HG03354 (cell line): Measurements from ENCODE around the gene HOTAIR.

Experiments
- ATAC-seq: cut with Tn5 transposase; IDR thresholded peaks from one replicate; pipeline ENCODE4 v1.9.1; 2021; ENCODE audit warnings: mild to moderate bottlenecking; ENCODE audit not compliant: unreplicated experiment, poor library complexity, severe bottlenecking

Gene HOTAIR

GRCh38 chr12:53977596-53978445, 3.1 kb upstream of the HOTAIR start:
- ATAC-seq, result no peak

DNA sequence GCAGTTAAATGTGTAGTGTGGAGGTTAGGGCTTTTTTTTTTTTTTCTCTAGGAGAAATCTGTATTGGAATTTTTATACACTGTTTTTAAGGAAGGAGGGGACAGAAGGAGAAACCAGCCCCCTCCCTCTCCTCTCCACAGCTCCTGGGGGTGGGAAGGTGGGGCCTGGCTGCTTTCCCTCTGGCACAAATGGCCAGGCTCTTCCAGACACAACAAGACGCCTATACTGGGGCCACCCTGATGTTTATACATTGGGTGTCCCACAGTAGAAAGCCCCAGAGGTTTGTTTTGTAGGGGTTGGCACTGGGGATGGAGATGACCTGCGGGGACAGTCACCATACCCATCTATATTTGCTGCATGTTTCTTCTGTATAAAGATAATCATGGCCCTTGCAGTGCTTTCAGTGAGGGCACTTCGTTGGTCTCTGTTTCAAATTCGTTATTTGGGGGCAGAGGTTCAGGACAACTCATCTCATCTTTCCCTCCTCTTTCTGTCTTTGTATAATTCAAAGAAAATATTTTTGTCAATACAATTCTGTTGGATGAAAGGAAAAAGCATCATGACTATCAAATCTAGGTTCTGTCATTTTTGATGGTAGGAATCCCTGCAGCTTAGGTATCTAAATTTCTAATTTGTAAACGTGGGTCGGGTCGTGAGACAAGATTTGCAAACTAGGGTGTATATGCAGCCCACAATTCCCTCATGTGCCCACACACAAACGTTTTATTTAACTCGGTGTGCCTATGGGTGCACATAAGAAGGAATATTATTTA, 2.3 kb upstream of the HOTAIR start:
- no peak for ATAC-seq

DNA sequence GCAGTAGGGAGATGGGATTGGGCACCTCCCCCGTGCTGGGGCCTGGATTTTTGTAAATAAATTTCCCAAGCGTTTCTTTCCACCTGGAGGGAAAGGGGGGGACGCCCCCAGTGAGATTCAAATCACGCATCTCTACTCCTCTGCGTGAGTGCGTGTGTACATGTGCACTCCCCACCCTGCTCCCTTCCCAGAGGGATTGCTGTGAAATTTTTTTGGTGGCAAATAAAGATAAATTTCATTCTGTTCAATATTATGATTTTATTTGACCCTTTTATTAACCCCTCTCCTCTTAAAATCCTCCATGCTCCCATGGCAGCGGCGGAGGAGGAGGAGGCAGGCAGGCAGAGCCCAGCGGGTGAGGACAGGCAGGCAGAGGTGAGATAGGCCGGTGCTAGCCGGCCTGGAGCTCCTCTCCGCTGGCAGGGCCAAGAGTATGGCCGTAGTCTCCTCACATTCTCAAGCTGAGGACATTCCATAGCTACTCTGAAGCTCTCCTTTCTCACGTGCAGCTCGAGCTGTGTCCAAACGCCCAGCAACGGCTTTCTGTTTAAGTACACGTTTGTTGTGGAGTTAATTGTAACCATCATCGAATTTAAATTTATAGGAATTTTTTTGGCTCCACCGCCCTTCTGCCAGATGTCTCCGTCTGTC, 1.5 kb upstream of the HOTAIR start:
- no peak for ATAC-seq

GRCh38 chr12:53975479-53976152, 862 bp upstream of the HOTAIR start:
- no peak for ATAC-seq

- ATAC-seq, result no peak
These were observed 314 bp upstream of the HOTAIR start for GRCh38 chr12:53975064-53975471.

GRCh38 chr12:53973236-53974042, 1.3 kb downstream of the HOTAIR start:
- no peak for ATAC-seq

DNA sequence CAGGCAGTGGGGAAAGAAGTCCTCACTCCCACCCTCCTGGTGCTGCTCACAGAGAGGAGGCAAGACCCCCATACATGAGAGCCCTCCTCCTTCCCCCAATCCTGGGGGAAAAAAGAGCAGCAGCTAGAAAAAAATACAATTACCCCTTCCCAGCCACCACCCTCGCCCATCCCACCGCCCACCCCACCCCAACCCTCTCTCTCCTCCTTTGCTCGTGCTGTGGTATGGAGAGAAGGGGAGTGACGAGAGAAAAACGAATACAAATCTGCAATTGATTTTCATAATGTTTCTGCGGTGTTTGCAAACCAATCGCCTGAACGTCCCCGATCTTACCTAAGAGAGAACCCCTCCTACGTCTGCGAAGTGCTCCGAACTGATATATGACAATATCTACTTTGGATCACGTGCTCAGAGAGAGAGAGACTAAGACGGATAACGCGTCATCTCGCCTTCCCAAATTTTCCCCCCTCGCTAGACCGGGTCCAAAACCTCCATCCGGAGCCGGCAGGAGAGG, 2.0 kb downstream of the HOTAIR start, which contains the start of gene HOXC11:
TSS of gene HOXC11 (plus strand) at position 405 of the 514 bp plus-strand sequence. CDS start 116 bp downstream, outside the sequence.
- no peak for ATAC-seq

DNA sequence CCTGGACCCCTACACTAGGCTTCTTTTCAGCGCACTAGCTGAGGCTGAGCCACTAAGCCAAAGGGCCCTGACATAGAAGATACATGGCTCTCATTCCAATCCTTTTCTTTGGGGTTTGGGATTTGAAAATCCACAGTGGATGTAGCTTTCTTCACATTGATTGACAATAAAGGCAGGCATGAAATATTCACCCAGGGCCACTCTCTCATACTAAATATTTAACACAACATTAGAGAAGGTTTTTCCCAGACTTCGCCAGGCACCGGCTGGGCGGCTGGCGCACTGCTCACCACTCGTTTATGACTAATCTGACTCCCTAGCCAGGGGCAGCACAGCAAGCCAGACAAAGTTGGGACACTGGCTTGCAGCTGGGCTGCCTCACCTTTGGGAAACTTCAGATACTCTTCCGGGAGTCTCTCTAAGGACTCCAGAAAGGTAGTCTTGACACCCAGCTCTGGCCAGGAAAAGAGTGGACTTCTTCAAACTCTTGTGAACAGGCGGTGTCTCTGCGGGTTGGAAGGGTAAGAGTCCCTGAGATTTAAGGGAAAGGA, 2.5 kb downstream of the HOTAIR start:
- ATAC-seq, result no peak

- ATAC-seq, result no peak
These were observed 3.1 kb downstream of the HOTAIR start for GRCh38 chr12:53971686-53972085.

DNA sequence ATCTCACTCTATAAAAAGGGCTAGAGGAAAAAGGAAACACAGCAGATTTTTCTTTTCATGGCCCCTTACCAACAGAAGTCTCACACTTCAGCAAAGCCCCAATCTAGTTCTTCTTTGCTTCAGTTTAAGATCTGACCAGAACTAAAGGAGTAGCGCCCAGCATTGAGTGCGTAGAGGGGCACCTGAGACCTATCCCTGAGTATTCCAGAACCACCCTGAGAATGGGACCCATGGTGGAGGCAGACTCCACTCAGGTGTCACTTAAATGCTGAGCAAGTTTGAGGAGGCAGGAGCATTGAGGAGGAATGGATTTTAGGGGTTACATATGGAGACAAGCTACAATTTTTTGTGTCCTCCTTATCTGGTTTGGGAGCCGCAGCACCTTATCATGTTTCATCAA, 3.6 kb downstream of the HOTAIR start:
- no peak for ATAC-seq

DNA sequence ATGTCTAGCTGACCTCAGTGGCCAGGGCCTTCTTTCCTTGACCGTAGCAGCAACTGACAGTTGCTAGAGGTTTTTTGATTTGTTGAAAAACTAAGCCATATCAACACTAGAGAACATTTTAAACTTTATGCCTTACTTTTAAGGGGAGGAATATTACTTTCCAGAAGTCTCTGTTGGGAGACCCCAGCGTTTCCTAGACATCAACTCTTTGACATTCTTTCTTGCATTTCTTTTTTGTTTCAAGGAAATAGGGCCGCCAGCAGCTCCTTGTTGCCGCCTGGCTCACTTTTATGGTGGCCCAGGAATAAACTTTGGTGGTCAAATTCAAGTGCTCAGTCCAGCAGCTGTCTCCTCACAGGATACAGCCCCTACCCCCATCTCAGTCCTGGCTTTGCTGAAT, 4.3 kb downstream of the HOTAIR start:
- no peak for ATAC-seq

DNA sequence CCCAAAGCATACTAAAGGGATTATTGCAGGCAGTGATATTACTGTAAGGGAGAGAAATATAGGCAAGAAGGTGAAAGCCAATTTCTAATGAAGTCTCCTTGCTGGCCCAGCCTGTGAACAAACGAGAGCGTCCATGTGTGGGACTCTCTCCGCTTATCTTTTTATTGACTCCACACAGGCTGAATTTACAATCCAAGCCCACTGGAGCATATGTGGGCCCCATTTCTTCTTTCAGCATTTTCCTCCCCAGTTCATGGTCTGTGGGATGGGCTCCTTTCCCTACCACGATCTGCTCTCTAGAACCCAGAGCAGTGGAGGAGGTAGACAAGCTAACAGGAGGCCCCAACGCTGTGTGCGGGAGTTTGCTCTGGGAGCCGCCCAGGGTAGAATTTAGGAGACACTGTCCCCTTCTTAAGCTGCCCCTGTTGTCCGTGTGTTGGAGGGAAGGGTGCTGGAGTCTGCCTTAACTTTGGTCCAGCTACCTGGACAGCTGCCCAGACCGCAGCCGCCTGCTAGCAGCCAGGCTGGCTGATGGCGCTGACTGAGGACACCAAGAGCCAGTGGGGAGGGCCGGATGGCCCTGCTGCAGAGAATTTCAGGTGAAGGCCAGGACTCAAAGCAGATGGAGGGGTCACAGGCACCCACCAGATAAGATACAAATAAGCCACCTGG, 5.0 kb downstream of the HOTAIR start:
- ATAC-seq, result no peak

- ATAC-seq, result no peak
These were observed 6.3 kb downstream of the HOTAIR start for GRCh38 chr12:53968214-53969127.

- ATAC-seq, result no peak
These were observed 7.3 kb downstream of the HOTAIR start for GRCh38 chr12:53967421-53967925.

GRCh38 chr12:53966385-53967133, 8.2 kb downstream of the HOTAIR start:
- ATAC-seq, result no peak

DNA sequence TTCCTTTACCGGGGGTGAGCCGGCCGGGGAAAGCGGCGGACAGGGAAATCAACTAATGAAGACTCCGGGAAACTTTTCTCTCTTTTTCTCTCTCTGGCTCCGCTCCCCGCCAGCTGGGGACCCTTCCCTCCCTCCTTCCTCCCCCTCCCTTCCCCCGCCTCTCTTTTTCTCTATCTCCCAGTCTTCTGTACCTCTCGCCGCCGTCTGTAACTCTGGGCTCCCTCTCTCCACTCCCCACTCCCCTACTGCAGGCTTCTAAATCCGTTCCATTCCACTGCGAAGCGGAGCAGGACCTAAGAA, 8.7 kb downstream of the HOTAIR start:
- no peak for ATAC-seq
